Astrocyte of the cerebellum (primary cell): ENCODE data around the gene STRADA.

ENCODE experiments used
- DNase-seq: peaks from one replicate; pipeline ENCODE4 v3.0.0-alpha.2; 2011; ENCODE audit warnings: low read depth
- H3K4me3 ChIP-seq: 2 replicates; pipeline ENCODE4 v1.5.1; 2011; ENCODE audit warnings: mild to moderate bottlenecking, low read depth, low read length, moderate library complexity
- in situ Hi-C: cut with HindIII; loops from 2 replicates; pipeline ENCODE4 v1.10.0; 2017; ENCODE audit warnings: low sequenced_read_pairs
- TF ChIP-seq, protein P1 (sequence below): IDR thresholded peaks from 2 replicates; pipeline ENCODE4 v1.5.1; 2012; ENCODE audit warnings: low read length, low read depth, moderate library complexity, mild to moderate bottlenecking; ENCODE audit errors: missing control alignments

The STRADA gene

DNA sequence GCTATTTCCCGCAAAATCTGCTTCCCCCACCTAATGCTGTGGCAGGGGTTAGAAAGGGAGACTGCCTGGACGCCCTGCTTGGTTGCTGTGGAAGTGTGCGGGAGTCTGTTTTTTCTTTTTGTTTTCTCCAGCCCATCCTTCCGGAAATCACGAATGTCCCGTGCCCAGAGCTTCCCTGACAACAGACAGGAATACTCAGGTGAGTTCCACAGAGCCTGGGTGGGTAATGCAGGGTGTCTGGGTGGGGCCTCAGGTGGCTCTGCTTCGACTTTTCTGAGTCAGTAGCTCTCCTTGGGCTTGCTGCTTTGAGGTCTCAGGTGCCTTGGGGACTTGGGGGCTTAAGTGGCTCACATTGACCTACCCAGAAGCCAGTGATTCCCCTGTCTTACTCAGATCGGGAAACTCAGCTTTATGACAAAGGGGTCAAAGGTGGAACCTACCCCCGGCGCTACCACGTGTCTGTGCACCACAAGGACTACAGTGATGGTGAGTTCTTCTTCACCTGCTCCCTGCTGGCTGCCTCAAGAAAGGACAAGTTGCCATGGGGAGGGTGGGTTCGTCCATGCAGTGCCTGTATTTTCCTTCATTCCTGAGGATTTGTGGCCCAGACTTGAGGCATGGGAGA is 53.1 kb downstream of the STRADA start:
- TF ChIP-seq, protein P1, sequence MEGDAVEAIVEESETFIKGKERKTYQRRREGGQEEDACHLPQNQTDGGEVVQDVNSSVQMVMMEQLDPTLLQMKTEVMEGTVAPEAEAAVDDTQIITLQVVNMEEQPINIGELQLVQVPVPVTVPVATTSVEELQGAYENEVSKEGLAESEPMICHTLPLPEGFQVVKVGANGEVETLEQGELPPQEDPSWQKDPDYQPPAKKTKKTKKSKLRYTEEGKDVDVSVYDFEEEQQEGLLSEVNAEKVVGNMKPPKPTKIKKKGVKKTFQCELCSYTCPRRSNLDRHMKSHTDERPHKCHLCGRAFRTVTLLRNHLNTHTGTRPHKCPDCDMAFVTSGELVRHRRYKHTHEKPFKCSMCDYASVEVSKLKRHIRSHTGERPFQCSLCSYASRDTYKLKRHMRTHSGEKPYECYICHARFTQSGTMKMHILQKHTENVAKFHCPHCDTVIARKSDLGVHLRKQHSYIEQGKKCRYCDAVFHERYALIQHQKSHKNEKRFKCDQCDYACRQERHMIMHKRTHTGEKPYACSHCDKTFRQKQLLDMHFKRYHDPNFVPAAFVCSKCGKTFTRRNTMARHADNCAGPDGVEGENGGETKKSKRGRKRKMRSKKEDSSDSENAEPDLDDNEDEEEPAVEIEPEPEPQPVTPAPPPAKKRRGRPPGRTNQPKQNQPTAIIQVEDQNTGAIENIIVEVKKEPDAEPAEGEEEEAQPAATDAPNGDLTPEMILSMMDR, result no peak
- H3K4me3 ChIP-seq, result no peak overlapping the region
- in situ Hi-C loops, result no loop called here
- DNase-seq, result no peak

DNA sequence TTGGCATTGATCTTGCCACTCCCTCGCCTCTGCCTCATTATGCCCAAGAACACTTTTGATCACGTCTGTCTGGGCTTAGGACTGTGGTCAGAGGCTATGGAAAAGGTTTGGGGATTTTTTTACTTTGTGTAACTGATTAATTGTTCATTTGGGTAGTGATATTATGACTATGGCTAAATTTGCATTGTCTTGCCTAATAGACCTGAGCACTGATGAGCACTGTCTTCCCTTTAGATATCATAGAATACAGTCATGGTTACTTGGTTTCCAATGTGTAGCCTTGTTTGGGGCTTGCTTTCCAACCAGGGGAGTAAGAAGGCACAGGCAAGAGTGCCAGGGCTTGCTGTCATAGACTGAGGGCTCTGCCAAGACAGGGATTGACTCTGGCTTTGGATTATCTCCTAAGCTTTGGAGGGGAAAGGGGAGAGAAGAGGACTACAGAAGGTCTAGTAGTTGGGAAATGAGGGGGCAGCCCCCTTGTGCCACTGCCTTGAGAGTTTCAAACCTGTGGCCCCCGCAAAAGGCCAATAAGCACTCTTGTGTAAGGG is 55.4 kb downstream of the STRADA start:
- no peak overlapping the region for H3K4me3 ChIP-seq
- in situ Hi-C loops, result no loop called here
- TF ChIP-seq, protein P1, result no peak
- no peak for DNase-seq

DNA sequence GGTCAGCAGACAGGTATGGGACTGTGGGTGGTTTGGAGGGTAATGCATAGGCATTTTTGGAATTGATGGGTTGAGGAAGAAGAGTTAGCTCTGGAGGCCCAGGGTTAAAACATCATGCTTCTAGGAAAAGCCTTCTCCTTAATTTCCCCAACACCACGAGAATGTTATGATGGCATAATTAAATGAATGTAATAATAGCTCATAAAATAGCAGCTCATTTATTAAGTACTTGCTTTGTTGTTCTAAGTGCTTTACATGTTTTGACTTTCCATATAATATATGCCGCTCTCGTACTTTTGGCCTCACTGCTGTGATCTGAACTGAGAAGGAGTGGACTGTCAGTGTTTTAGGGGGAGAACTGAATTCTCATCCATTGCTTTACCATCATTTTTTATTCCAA is 56.0 kb downstream of the STRADA start:
- TF ChIP-seq, protein P1, result no peak
- H3K4me3 ChIP-seq, result no peak overlapping the region
- no peak for DNase-seq
- in situ Hi-C loops, result no loop called here

DNA sequence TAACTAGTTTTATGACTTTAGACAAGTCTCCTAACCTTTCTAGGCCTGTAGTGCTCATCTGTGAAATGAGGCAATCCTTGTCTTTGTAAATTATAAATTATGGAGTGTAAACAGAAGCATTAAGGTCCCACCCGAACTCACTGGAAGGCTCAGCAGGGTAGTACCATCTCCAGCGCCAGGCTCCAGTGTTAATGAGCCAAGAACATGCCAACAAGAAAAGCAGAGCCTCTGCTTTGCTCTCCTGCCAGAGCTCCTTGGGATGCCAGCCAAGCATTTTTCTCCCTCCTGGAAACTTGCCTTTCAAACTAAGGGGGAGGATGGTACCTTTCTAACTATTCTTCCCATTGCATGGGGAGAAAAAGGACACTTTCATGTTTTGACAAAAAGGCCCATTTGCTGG is 56.6 kb downstream of the STRADA start:
- H3K4me3 ChIP-seq, result no peak overlapping the region
- no peak for DNase-seq
- in situ Hi-C loops, result no loop called here
- TF ChIP-seq, protein P1, result no peak

DNA sequence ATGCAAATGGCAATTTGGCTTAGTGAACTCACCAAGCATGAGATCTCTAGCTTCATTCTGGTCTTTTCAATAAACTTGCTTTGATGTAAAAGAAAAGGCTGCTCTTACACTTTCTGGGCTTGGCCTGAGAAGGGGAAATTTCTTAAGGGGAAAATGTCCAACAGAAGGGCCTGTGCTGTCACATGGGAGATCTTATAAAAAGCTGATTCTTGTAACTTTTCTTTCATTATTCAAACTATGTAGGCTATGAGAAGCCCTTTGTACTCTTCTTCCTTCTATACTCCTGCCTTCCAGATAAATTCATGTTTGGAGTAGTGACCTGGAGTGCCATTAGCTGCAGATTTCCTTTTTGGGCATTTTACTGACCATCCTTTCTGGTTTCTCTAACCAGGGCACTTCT is 58.6 kb downstream of the STRADA start:
- DNase-seq, result no peak
- in situ Hi-C loops, result no loop called here
- TF ChIP-seq, protein P1, result no peak
- no peak overlapping the region for H3K4me3 ChIP-seq

DNA sequence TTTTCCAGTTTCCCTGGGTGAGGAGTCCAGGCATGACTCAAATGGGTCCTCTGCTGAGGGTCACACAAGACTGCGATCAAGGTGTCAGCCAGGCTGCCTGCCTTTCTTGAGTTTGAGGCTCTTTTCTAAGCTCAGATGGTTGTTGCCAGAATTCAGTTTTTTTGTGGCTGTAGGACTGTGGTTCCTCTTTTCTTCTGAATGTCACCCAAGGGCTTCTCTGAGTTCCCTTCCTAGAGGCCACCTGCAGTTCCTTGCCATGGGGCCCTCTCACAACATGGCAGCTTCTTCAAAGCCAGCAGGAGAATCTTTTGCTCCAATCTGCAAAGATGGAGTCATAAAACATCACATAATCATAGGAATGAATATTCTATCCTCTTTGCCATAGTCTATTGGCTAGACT is 59.2 kb downstream of the STRADA start:
- TF ChIP-seq, protein P1, result no peak
- DNase-seq, result no peak
- H3K4me3 ChIP-seq, result no peak overlapping the region
- in situ Hi-C loops, result no loop called here

DNA sequence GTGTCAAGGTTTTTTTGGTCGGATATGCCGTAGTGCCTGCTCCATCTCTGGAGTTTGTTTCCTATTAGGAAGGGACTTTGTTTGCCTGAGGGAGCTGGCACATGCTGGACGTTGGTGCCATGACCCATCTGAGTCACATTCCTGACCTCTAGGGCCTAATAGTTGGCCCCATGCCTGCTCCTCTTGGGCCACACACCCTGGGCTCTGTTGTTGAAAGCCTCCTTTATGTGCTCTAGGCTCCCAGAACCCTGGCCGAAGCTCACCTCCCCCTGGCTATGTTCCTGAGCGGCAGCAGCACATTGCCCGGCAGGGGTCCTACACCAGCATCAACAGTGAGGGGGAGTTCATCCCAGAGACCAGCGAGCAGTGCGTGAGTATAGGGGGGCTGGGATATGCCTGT is 60.1 kb downstream of the STRADA start:
- in situ Hi-C loops, result no loop called here
- DNase-seq, result no peak
- no peak overlapping the region for H3K4me3 ChIP-seq
- TF ChIP-seq, protein P1, result no peak
